Esophagus (tissue), 2 donors: ENCODE results near the gene MARCHF3. TPM values are rescaled to one million over a fixed set of nuclear protein-coding genes. Genes with fewer than 3 reads are reported as not detected.

Experiments
- H3K27ac ChIP-seq, 2 donors: one replicate each; pipeline ENCODE4 v1.5.1; 2013; ENCODE audit warnings: low read depth in 2 of 2, mild to moderate bottlenecking in 2 of 2, inconsistent platforms in 1 of 2, low read length in 1 of 2, moderate library complexity in 1 of 2
- H3K27me3 ChIP-seq, 2 donors: one replicate each; pipeline ENCODE4 v1.6.1; 2013; ENCODE audit warnings: low read length in 2 of 2, control low read depth in 1 of 2, mild to moderate bottlenecking in 1 of 2; ENCODE audit not compliant: insufficient read depth in 2 of 2, control insufficient read depth in 1 of 2
- H3K36me3 ChIP-seq, 2 donors: one replicate each; pipeline ENCODE4 v1.6.1; 2013; ENCODE audit warnings: low read length in 1 of 2; ENCODE audit not compliant: control insufficient read depth in 2 of 2, insufficient read depth in 2 of 2
- H3K4me1 ChIP-seq, 2 donors: one replicate each; pipeline ENCODE4 v1.6.1; 2013; ENCODE audit warnings: low read length in 1 of 2; ENCODE audit not compliant: control insufficient read depth in 2 of 2, insufficient read depth in 2 of 2
- H3K4me3 ChIP-seq, 2 donors: one replicate each; pipeline ENCODE4 v1.5.1; 2013; ENCODE audit warnings: low read length in 2 of 2, mild to moderate bottlenecking in 2 of 2, low read depth in 1 of 2, moderate library complexity in 1 of 2
- H3K9me3 ChIP-seq, 2 donors: one replicate each; pipeline ENCODE4 v1.6.1; 2013; ENCODE audit warnings: mild to moderate bottlenecking in 2 of 2, low read depth in 1 of 2, low read length in 1 of 2, moderate library complexity in 1 of 2; ENCODE audit not compliant: control insufficient read depth in 2 of 2, insufficient read depth in 1 of 2
- WGBS, 2 donors: extraction: QIAGEN DNeasy Blood & Tissue Kit; methylation state at CpG; one replicate each; pipeline ENCODE4 v1.1.7; 2013; 5-methylcytosine and 5-hydroxymethylcytosine counted together
- polyA plus RNA-seq, 2 donors: library from polyadenylated mRNA; stranded (reverse); fragments of 200-250 nt; gene quantifications; one replicate each; pipeline ENCODE4 v1.2.3, GENCODE V29; 2013
- donor health status: healthy with polysubstance abuse.
- donor health status: Bipolar disorder and iron deficiency.

Gene MARCHF3
- polyA plus RNA-seq, 2 donors = 1.5 to 2.4 TPM

DNA sequence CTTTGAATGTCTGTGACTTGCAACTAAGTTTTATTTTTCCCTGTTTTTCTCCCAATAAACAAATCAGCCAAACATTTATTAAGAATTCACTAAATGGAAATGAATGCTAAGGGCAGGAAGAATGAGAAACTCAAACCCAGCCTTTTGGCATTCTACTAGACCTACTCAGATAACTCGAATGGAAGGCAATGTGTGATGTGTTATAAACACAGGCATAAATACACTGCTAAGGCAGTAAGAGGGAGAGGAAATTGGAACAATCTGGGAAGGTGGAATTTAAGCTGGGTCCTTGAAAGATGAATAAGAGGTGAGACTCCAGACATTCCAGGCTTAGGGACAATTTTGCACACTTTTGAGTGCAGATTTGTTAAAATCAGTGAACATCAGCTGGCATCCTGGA, 34.7 kb downstream of the MARCHF3 start:
- Histone ChIP-seq H3K27me3 (no peaks in the 10 kb centered on the region), H3K4me3 (no peak overlapping the region), H3K36me3 (no peaks in the 10 kb centered on the region), H3K9me3 (no peaks in the 10 kb centered on the region), H3K4me1 (peaks cover 0 to 5% of the 10 kb centered on the region in 2 donors), H3K27ac (no peak overlapping the region)
- 56 to 63% methylated on average over 1 of the region's 1 CpG for WGBS, 2 donors

DNA sequence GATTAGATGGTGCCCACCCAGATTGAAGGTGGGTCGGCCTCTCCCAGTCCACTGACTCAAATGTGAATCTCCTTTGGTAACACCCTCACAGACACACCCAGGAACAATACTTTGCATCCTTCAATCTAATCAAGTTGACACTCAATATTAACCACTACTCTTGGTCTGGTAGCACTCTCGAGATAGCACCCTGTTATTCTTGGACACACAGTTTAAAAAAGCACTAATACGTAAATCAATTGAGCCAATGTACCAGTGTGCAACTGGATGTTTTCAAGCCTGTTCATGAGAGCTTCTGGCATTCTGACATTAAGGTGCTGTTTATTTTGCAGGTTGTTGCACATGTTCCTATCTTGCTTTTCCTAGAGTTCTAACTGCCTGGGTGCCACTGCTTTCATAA, 35.3 kb downstream of the MARCHF3 start:
- WGBS, 2 donors = 86 to 87% methylated on average over 3 of the region's 3 CpGs
- no peaks in the 10 kb centered on the region for H3K27me3 ChIP-seq
- no peaks in the 10 kb centered on the region for H3K9me3 ChIP-seq
- H3K4me1 ChIP-seq = peaks cover 0 to 5% of the 10 kb centered on the region in 2 donors
- H3K27ac ChIP-seq = no peak overlapping the region
- no peaks in the 10 kb centered on the region for H3K36me3 ChIP-seq
- H3K4me3 ChIP-seq = no peak overlapping the region

DNA sequence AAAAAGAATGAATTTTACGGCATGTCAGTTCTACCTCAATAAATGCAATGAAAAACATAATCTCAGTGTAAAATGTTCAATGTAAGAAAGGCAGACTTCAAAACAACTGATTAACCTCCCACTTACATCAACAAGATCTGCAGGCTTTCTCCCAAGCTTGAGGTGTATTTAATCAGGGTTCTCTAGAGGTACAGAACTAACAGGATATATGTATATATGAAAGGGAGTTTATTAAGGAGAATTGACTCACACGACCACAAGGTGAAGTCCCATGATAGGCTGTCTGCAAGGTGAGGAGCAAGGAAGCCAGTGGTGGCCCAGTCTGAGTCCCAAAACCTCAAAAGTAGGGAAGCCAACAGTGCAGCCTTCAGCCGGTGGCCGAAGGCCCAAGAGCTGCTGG, 35.9 kb downstream of the MARCHF3 start:
- WGBS, 2 donors = 80 to 84% methylated on average over 4 of the region's 4 CpGs
- H3K4me3 ChIP-seq = no peak overlapping the region
- no peaks in the 10 kb centered on the region for H3K27me3 ChIP-seq
- no peak overlapping the region for H3K27ac ChIP-seq
- no peaks in the 10 kb centered on the region for H3K36me3 ChIP-seq
- no peaks in the 10 kb centered on the region for H3K9me3 ChIP-seq
- peaks cover 0 to 5% of the 10 kb centered on the region in 2 donors for H3K4me1 ChIP-seq

DNA sequence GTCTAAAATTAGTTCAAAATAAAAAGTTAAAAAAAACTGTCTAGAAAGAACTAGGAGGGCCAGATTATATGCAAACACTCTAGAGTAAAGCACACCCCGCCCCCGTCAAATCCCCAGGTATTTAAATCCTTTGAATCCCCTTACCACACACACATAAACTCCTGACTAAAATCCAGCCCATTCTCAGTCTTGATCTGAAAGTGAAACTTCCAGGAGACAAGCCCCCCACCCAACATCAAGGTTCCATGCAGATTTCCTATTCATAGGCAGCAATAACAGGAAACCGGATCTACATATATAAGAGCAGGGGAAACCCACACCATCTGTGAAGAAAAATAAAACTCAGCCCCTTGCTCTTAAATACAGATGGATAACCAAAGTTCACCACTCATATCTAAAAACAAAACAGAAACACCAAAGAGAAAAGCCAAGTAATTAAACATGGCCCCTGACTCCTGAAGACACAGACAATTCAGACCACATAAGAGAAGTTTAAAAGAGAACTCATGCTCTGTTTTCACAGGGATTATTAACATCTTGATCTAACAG, 42.3 kb downstream of the MARCHF3 start:
- no peaks in the 10 kb centered on the region for H3K27me3 ChIP-seq
- no peak overlapping the region for H3K4me3 ChIP-seq
- no peaks in the 10 kb centered on the region for H3K4me1 ChIP-seq
- no peaks in the 10 kb centered on the region for H3K36me3 ChIP-seq
- no peaks in the 10 kb centered on the region for H3K9me3 ChIP-seq
- H3K27ac ChIP-seq = no peak overlapping the region
- WGBS, 2 donors = 71 to 75% methylated on average over 3 of the region's 3 CpGs

DNA sequence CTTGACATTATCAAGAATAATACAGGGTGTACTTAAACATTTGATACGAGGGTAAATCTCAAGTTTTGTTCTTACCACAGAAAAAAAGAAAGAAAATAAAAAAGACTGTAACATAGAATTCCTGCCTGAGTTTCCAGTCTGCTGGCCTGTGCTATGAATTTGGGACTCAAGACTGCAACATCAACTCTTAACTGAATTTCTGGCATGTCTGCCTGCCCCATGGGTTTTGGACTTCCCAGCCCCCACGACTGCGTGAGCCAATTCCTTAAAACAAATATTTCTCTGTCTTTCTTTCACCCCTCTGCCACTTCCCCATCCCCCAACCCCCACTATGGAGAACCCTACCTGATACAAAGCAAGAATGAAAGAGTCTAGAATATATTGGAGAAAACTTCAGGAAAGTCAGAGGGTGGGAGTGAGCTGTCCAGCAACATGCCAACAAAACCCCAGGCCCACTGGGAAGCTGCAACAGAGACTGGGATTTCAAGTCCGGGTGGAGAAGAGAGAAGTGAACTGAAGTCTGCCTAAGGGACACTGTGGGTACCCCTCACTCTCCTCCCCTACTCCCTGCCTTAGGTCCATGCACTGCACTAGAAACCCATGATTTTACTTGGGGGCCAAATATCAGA, 43.0 kb downstream of the MARCHF3 start:
- Histone ChIP-seq H3K27me3 (no peaks in the 10 kb centered on the region), H3K4me3 (no peak overlapping the region), H3K4me1 (no peaks in the 10 kb centered on the region), H3K9me3 (no peaks in the 10 kb centered on the region), H3K36me3 (no peaks in the 10 kb centered on the region), H3K27ac (no peak overlapping the region)
- WGBS, 2 donors = 77 to 78% methylated on average over 4 of the region's 4 CpGs

DNA sequence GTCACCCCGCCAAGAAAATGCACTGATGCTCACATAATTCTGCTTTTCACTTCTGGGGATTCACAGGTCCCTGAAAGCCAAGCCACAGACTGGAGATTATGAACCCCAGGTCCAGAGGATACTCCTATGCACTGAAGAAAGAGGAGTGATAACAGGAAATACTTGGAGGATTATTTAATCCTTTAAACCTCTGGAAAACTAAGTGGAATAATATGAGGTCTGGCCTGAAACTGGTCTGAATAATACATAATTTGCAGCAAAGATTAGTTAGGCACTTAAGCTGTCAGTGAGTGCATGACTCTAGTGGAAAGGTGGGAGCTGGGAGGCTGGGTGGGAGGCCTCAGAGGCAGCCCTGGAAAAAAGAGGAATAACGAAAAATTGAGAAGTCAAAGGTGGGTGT, 45.7 kb downstream of the MARCHF3 start:
- WGBS, 2 donors = 86% methylated on average over 2 of the region's 2 CpGs
- Histone ChIP-seq H3K36me3 (no peaks in the 10 kb centered on the region), H3K4me1 (no peaks in the 10 kb centered on the region), H3K27me3 (no peaks in the 10 kb centered on the region), H3K27ac (no peak overlapping the region), H3K9me3 (peaks cover 0 to 3% of the 10 kb centered on the region in 2 donors), H3K4me3 (no peak overlapping the region)

DNA sequence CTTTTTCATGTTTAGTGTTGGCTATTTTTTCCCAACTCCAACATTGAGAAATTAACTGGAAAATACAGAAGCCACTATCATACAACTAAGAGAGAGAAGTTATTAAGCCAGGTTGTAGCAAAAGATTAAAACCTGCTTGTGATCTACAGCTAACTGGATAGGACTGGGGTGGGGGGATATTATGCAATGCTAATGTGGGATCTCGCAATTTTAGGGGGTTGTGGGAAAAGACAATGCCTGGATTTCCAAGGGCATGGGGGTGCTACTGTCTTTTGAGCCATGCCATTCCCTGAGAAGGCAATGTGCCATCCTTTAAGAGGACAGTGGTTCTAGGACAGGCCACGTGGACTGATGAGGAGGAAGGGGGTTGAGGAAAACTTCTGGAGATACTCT, 46.5 kb downstream of the MARCHF3 start:
- Histone ChIP-seq H3K9me3 (peaks cover 0 to 3% of the 10 kb centered on the region in 2 donors), H3K4me3 (no peak overlapping the region), H3K27ac (no peak overlapping the region), H3K36me3 (no peaks in the 10 kb centered on the region), H3K27me3 (no peaks in the 10 kb centered on the region), H3K4me1 (no peaks in the 10 kb centered on the region)
- WGBS, 2 donors = 89% methylated on average over 2 of the region's 2 CpGs

DNA sequence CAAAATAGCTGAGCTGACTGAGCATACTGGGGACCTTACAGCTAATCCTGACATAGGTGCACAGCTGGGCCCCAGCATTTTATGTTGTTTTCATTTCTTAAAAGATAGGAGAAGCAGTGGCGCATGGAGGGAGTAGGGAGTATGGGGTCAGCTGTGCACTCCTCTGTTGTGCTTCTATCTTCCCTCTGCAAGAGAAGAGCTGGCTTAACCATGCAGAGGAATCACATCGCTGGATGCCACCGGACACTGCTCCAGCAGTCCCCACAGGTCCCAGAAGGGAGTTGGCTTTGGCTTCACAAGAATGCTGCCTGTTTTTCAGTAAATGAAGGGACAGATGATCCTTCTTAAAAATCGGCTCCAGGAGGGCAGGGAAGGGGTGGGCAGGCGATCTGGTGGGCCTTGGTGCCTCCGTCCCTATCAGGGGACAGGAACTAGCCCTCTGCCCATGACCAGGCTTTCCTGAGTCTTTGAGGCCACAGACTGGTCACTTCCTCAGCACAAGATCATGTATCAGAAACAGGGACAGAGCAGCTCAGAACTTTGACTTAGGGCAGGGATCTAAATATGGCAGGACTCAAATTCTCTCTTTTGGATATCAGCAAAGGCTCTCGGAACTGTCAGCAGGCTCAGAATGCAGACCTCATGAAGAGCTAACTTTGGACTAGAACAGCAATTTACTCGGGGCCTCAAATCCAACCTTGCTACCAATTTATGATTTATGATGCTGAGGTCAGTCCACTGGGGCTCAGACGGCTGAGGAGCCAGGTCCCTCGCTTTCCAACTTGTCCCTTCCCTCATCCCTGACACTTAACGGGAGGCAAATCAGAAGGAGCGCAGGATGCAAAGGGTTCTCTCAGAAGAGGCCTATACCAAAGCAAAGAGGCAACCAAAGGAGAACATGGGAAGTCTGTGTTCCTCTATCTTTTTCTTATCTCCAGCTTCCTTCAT, 47.2 kb downstream of the MARCHF3 start:
- no peaks in the 10 kb centered on the region for H3K27me3 ChIP-seq
- H3K36me3 ChIP-seq = no peaks in the 10 kb centered on the region
- 87 to 89% methylated on average over 12 of the region's 12 CpGs for WGBS, 2 donors
- no peak overlapping the region for H3K4me3 ChIP-seq
- H3K27ac ChIP-seq = no peak overlapping the region
- peaks cover 0 to 3% of the 10 kb centered on the region in 2 donors for H3K9me3 ChIP-seq
- no peaks in the 10 kb centered on the region for H3K4me1 ChIP-seq

DNA sequence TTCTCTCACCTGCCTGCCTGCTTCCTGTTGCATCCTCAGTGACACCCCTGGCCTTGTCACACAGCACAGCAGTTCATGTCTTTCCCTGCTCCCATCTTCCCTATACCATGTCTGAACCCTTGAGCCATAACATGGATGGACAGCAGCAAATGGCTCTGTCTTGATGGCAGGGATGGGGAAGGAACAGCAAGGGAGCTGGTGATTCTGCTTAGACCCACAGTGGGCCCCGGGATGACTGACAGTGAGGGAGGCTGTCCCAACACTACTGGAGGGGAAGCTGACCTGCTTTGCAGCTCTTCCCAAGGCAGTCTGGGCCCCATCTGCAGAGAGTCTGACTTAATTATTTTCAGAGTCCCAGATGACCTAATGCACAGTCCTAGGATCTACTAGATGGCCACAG, 48.2 kb downstream of the MARCHF3 start:
- 82 to 83% methylated on average over 1 of the region's 1 CpG for WGBS, 2 donors
- H3K36me3 ChIP-seq = no peaks in the 10 kb centered on the region
- no peak overlapping the region for H3K27ac ChIP-seq
- H3K9me3 ChIP-seq = peaks cover 0 to 3% of the 10 kb centered on the region in 2 donors
- no peaks in the 10 kb centered on the region for H3K4me1 ChIP-seq
- no peaks in the 10 kb centered on the region for H3K27me3 ChIP-seq
- H3K4me3 ChIP-seq = no peak overlapping the region
